GM12874 (cell line): ENCODE results near the gene BLMH.

Experiments used
- CTCF ChIP-seq: IDR thresholded peaks from 2 replicates; pipeline ENCODE4 v1.5.1; 2011; ENCODE audit warnings: low read depth, mild to moderate bottlenecking, control low read depth, low read length, moderate library complexity; ENCODE audit not compliant: insufficient read depth

BLMH gene

DNA sequence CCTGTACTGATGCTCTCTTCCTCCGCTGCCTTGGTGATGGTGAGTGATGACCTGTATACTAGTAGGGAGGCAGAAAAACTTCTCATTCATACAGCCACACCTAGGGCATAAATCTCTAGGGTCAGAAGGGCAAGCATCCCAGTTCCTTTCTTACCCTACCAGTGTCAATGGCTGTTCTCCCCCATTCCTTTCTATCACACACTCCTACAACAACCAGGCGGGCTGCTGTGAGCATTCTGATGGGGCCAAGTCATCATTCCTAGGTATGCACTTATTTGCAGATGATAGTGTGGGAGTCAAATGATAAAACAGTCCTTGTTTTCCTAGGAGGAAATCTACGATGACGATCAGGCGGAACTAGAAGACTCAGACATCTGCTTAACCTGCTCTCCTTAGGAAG is 42.3 kb downstream of the BLMH start:
- no peak for TF ChIP-seq CTCF

DNA sequence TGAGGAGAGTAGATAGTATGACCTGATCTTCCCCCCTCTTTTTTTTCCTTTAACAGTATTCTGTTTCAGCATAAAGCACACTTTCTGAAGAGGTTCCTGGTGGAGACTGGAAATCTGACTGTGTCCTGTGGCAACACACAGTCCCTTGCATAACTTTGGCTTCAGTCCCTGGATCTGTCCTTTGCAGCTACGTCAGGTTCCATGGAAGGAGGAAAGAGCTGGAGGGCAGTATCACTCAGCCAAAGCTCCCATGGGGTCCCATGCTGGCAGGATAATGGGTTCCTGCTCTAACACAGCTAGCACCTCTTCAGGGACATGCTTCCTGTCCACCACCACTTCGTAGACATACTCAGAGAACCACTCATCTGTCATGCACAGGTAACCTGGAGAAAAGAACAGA is 43.0 kb downstream of the BLMH start:
- no peak for TF ChIP-seq CTCF

DNA sequence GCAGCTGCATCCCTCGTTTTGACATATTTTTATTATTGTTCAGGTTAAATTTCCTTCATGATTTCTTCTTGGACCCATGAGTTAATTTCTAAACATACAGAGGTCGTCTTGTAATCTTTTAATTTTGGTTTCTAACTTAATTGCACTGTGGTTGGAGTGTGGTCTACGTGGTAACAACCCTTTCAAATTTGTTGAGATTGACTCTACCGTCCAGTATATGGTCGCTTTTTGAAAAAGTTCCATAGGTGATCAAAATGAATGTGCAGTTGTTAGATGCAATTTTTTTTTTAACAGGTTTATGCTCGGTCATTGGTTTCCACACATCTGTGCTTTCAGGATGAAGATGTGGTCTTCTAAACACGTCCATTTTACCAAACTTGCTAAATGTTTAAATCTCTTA is 45.3 kb downstream of the BLMH start:
- no peak for TF ChIP-seq CTCF

DNA sequence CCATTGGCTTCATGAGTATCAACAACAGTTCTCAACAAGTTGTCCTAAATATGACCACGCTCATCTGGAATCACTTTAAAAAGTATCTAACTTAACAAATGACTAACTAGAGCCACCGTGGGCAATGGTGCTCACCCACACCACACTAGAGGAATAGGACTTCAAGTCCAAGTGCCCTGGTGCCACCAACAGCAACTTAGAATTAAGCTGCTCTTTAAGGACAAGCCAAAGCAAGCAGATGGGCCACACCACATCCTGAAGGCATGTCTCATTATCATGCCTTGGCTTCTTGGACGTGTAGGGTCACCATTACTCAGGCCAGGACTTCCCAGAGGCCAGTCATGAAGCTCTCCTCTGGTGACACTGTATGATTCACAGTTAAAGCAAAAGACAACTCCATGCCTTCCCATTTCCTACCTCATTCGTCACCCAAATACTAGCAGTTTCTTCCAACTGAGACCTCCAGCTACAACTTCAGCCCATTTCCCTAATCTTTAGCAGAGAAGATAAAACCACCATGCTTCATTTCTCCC is 46.8 kb downstream of the BLMH start:
- TF ChIP-seq CTCF = no peak

DNA sequence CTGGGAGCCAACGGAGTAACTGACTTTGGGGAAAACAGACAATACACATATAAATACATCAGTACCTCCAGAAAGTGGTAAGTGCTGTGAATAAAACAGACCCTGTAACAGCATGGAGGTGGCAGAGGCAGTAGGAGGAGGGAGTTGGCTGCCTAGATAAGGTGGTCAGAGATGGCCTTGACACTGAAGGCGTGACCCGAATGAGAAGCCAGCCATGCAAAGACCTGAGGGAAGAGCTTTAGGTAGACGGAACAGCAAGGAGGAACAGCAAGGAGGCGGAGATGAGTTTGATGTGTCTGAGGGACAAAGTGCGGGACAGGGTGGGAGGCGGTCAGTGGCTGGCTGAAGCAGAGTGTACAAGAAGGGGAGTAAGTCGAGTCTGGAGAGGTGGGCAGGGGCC is 48.2 kb downstream of the BLMH start:
- no peak for TF ChIP-seq CTCF

DNA sequence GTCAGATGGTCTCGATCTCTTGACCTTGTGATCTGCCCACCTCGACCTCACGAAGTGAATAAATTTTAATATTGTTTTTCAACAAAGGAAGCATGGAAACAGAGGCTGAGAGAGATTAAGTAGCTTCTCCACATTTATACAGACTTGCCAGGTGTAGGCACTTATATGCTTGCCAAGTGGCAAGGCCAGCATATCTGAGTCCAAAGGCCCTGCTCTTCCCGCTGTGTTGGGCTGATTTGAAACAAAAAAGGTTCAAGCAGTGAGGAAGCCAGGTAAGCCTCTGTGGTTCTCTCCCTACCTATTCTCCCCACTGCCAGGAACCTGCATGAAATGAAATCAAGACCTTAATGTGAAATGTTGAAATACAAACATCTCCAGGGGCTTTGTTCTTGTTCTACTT is 48.7 kb downstream of the BLMH start:
- TF ChIP-seq CTCF = no peak

GRCh38 chr17:30241051-30241450 is 50.7 kb downstream of the BLMH start:
- no peak for TF ChIP-seq CTCF

DNA sequence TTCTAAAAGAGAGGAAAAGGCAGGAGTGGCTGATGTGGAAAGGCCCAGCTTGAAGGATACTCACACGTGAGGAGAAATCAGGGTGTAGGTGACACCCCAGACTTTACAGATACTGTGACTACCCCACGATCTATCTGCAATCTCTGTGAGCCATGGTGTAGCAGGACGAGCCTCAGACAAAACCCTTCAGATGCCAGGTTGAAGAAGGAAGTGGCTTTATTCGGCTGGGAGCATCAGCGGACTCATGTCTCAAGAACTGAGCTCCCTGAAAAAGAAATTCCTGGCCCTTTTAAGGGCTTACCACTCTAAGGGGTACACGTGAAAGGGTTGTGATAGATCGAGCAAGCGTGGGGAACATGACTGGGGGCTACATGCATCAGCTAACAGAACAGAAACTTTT is 51.6 kb downstream of the BLMH start:
- TF ChIP-seq CTCF = no peak
